A549 (cell line): ENCODE data around the gene HOXC12. TPM values are rescaled to one million over a fixed set of nuclear protein-coding genes. Genes with fewer than 3 reads are reported as not detected.

ENCODE experiments used
- ATAC-seq, 2 experiments: fragments of 200-7000 bp in 1 of 2; fragments of >200 bp in 1 of 2; cut with Nextera tagmentation in 1 of 2; cut with Tn5 transposase in 1 of 2; 3 replicates each; pipeline versions ENCODE4 v1.8.0 to v1.9.1; 2018 to 2020; ENCODE audit warnings: mild to moderate bottlenecking in 1 of 2, moderate library complexity in 1 of 2
- CTCF ChIA-PET: fragments of 300-600 bp; sonication (Branson Sonifier 250); formaldehyde crosslinking; extraction: SDS; loops from one replicate; lab custom pipeline; 2021; ENCODE audit warnings: antibody characterized with exemption, inconsistent platforms; lab: Yijun Ruan, JAX
- POLR2A ChIA-PET: fragments of 350-600 bp; formaldehyde crosslinking; extraction: SDS; loops from one replicate; lab custom pipeline; 2021; ENCODE audit warnings: antibody characterized with exemption, inconsistent platforms; lab: Yijun Ruan, JAX
- DNase-seq, 2 experiments: peaks; one replicate each; pipeline versions ENCODE4 v3.0.0 to v3.0.0-alpha.2; 2011 to 2016; ENCODE audit warnings: low read depth in 1 of 2, low spot score in 1 of 2
- FAIRE-seq: peaks from 2 replicates; lab custom pipeline; 2011; peaks lifted over from hg19 to GRCh38; lab: Jason Lieb, UNC
- H3K27ac ChIP-seq, 2 experiments: fragments of >200 bp; sonication (Bioruptor Twin); formaldehyde crosslinking; 3 replicates each; pipeline ENCODE4 v1.5.1; 2016 to 2017
- H3K4me1 ChIP-seq: fragments of >200 bp; sonication (Bioruptor Twin); formaldehyde crosslinking; 3 replicates; pipeline ENCODE4 v1.6.1; 2016
- H3K4me2 ChIP-seq: fragments of >200 bp; sonication (Bioruptor Twin); formaldehyde crosslinking; 3 replicates; pipeline ENCODE4 v1.6.1; 2016
- H3K4me3 ChIP-seq: fragments of >200 bp; sonication (Bioruptor Twin); formaldehyde crosslinking; 3 replicates; pipeline ENCODE4 v1.5.1; 2016
- H3K9me3 ChIP-seq: fragments of >200 bp; sonication (Bioruptor Twin); formaldehyde crosslinking; 3 replicates; pipeline ENCODE4 v1.6.1; 2016
- ATOH8 ChIP-seq: fragments of 250-450 bp; sonication (Bioruptor Pico); IDR thresholded peaks from 2 replicates; pipeline ENCODE4 v1.5.0; 2020; ENCODE audit warnings: low read depth, mild to moderate bottlenecking, moderate library complexity
- E2F6 ChIP-seq: IDR thresholded peaks from 2 replicates; pipeline ENCODE4 v1.6.1; 2012; ENCODE audit warnings: low read depth, borderline replicate concordance
- ESRRA ChIP-seq: fragments of 150-350 bp; IDR thresholded peaks from 2 replicates; pipeline ENCODE4 v1.6.1; 2014; ENCODE audit warnings: mild to moderate bottlenecking, low read length, borderline replicate concordance
- FOSB ChIP-seq: fragments of 250-450 bp; sonication (Bioruptor Pico); IDR thresholded peaks from 2 replicates; pipeline ENCODE4 v1.5.0; 2020; ENCODE audit warnings: mild to moderate bottlenecking, moderate library complexity
- HES2 ChIP-seq: fragments of >200 bp; sonication (Bioruptor Twin); formaldehyde crosslinking; IDR thresholded peaks from 2 replicates; pipeline ENCODE4 v1.6.1; 2016
- HEYL ChIP-seq: fragments of 250-450 bp; sonication (Bioruptor Pico); IDR thresholded peaks from 2 replicates; pipeline ENCODE4 v1.8.0; 2021; ENCODE audit warnings: mild to moderate bottlenecking, moderate library complexity
- HOXA7 ChIP-seq: fragments of 250-450 bp; sonication (Bioruptor Pico); IDR thresholded peaks from 2 replicates; pipeline ENCODE4 v1.5.0; 2020; ENCODE audit warnings: mild to moderate bottlenecking, moderate library complexity
- HOXB5 ChIP-seq: fragments of 250-450 bp; sonication (Bioruptor Pico); IDR thresholded peaks from 2 replicates; pipeline ENCODE4 v1.5.0; 2020; ENCODE audit warnings: mild to moderate bottlenecking, moderate library complexity
- JUN ChIP-seq, 2 experiments: fragments of >200 bp; sonication (Bioruptor Twin); formaldehyde crosslinking; IDR thresholded peaks; 2 replicates in 1 of 2; 3 replicates in 1 of 2; pipeline ENCODE4 v1.6.1; 2016 to 2017
- PBX3 ChIP-seq: IDR thresholded peaks from 2 replicates; pipeline ENCODE4 v1.6.1; 2012
- PHF8 ChIP-seq: fragments of 200-600 bp; sonication (generic); IDR thresholded peaks from 2 replicates; pipeline ENCODE4 v1.6.1; 2016; ENCODE audit warnings: low read depth, mild to moderate bottlenecking, antibody characterized with exemption, moderate library complexity, borderline replicate concordance
- RAD21 ChIP-seq, 2 experiments: fragments of >200 bp in 1 of 2; sonication (Bioruptor Twin) in 1 of 2; formaldehyde crosslinking in 1 of 2; IDR thresholded peaks in 1 of 2; conservative IDR thresholded peaks in 1 of 2; 2 replicates in 1 of 2; 3 replicates in 1 of 2; pipeline ENCODE4 v1.6.1; 2012 to 2018; ENCODE audit warnings: inconsistent platforms in 1 of 2
- SMC3 ChIP-seq: fragments of >200 bp; sonication (Bioruptor Twin); formaldehyde crosslinking; IDR thresholded peaks from 3 replicates; pipeline ENCODE4 v1.6.1; 2018; ENCODE audit warnings: inconsistent platforms
- SREBF2 ChIP-seq: fragments of 450-650 bp; IDR thresholded peaks from 2 replicates; pipeline ENCODE4 v1.6.1; 2014; ENCODE audit warnings: mild to moderate bottlenecking, moderate library complexity
- USF2 ChIP-seq: fragments of 450-650 bp; IDR thresholded peaks from 2 replicates; pipeline ENCODE4 v1.6.1; 2014; ENCODE audit warnings: antibody characterized with exemption
- ZSCAN20 ChIP-seq: fragments of 250-450 bp; sonication (Bioruptor Pico); IDR thresholded peaks from 2 replicates; pipeline ENCODE4 v1.8.0; 2022; ENCODE audit warnings: mild to moderate bottlenecking, moderate library complexity
- WGBS: methylation state at CpG from one replicate; pipeline ENCODE4 v1.1.6; 2017; ENCODE audit errors: missing lambda C conversion rate; 5-methylcytosine and 5-hydroxymethylcytosine counted together
- polyA plus RNA-seq, 4 experiments: library from polyadenylated mRNA; depleted of rRNA in 3 of 4; stranded (reverse); fragments of >200 nt; fragmentation: RNase III in 1 of 4; extraction: RNeasy Plus Mini Kit Qiagen cat#74134 plus additional on column Dnase treatment in 1 of 4; gene quantifications; 2 replicates in 3 of 4; 3 replicates in 1 of 4; pipeline ENCODE4 v1.2.3, GENCODE V29; 2011 to 2017
- TF ChIP-seq, protein P1 (sequence below): fragments of 200-600 bp; sonication (generic); IDR thresholded peaks from 2 replicates; pipeline ENCODE4 v1.6.1; 2016; ENCODE audit warnings: antibody characterized with exemption, mild to moderate bottlenecking, moderate library complexity
- TF ChIP-seq, protein P2 (sequence below): fragments of 250-450 bp; sonication (Bioruptor Pico); IDR thresholded peaks from 2 replicates; pipeline ENCODE4 v1.5.0; 2021; ENCODE audit warnings: mild to moderate bottlenecking, moderate library complexity, borderline replicate concordance

The HOXC12 gene
- polyA plus RNA-seq, 2 of the 4 experiments (the other 2 are of a cell fraction): not detected

GRCh38 chr12:53999559-54000115 lies 44.9 kb downstream of the HOXC12 start:
- CTCF ChIA-PET: interaction anchor here (1.2 to 28.7 kb wide), 14 partner anchors 8 to 253 kb away, joined by 3 to 1074 read pairs (median 8); partner anchors contain the start of genes HOXC10, HOXC5, HOXC8 and SMUG1
- DNase-seq (peak; percentile 82 to 92), ATAC-seq (peak; percentile 30 to 64; a peak in 5 of 6 replicates), FAIRE-seq (no peak)
- Histone ChIP-seq H3K9me3 (no peaks in the 10 kb centered on the region), H3K4me3 (peak overlapping the region; percentile 83), H3K4me2 (peak overlapping the region; percentile 87), H3K4me1 (peaks cover 14% of the 10 kb centered on the region), H3K27ac (peak overlapping the region; percentile 93 to 96)
- 1% methylated on average over 35 of the region's 35 CpGs for WGBS
- POLR2A ChIA-PET: interaction anchor here (0.6 to 2.2 kb wide), 8 partner anchors 7 to 208 kb away, joined by 3 to 18 read pairs (median 4); partner anchors contain the start of genes HOXC10, HOXC8 and SMUG1
- TF ChIP-seq SREBF2: no peak
- TF ChIP-seq E2F6: 0 out of 2 replicates have a peak, but pooled peaks have one; percentile 12
- TF ChIP-seq SMC3: 0 out of 3 replicates have a peak, but pooled peaks have one; percentile 12
- 0 out of 2 replicates have a peak, but pooled peaks have one; percentile 23 for TF ChIP-seq ZSCAN20 (CRISPR knock-in tag)
- no peak for TF ChIP-seq RAD21 (conservative IDR thresholded peaks at IDR 0.05 in 1 of 2, IDR thresholded peaks at IDR 0.05 in 1 of 2)
- TF ChIP-seq USF2: peak; percentile 94
- TF ChIP-seq HES2: no peak
- 0 out of 2 replicates have a peak, but pooled peaks have one; percentile 42 for TF ChIP-seq HEYL
- TF ChIP-seq HOXB5: peak; percentile 97
- no peak for TF ChIP-seq ESRRA
- TF ChIP-seq, protein P1, sequence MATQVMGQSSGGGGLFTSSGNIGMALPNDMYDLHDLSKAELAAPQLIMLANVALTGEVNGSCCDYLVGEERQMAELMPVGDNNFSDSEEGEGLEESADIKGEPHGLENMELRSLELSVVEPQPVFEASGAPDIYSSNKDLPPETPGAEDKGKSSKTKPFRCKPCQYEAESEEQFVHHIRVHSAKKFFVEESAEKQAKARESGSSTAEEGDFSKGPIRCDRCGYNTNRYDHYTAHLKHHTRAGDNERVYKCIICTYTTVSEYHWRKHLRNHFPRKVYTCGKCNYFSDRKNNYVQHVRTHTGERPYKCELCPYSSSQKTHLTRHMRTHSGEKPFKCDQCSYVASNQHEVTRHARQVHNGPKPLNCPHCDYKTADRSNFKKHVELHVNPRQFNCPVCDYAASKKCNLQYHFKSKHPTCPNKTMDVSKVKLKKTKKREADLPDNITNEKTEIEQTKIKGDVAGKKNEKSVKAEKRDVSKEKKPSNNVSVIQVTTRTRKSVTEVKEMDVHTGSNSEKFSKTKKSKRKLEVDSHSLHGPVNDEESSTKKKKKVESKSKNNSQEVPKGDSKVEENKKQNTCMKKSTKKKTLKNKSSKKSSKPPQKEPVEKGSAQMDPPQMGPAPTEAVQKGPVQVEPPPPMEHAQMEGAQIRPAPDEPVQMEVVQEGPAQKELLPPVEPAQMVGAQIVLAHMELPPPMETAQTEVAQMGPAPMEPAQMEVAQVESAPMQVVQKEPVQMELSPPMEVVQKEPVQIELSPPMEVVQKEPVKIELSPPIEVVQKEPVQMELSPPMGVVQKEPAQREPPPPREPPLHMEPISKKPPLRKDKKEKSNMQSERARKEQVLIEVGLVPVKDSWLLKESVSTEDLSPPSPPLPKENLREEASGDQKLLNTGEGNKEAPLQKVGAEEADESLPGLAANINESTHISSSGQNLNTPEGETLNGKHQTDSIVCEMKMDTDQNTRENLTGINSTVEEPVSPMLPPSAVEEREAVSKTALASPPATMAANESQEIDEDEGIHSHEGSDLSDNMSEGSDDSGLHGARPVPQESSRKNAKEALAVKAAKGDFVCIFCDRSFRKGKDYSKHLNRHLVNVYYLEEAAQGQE: 0 out of 2 replicates have a peak, but pooled peaks have one; percentile 14
- TF ChIP-seq, protein P2, sequence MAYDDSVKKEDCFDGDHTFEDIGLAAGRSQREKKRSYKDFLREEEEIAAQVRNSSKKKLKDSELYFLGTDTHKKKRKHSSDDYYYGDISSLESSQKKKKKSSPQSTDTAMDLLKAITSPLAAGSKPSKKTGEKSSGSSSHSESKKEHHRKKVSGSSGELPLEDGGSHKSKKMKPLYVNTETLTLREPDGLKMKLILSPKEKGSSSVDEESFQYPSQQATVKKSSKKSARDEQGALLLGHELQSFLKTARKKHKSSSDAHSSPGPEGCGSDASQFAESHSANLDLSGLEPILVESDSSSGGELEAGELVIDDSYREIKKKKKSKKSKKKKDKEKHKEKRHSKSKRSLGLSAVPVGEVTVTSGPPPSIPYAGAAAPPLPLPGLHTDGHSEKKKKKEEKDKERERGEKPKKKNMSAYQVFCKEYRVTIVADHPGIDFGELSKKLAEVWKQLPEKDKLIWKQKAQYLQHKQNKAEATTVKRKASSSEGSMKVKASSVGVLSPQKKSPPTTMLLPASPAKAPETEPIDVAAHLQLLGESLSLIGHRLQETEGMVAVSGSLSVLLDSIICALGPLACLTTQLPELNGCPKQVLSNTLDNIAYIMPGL (CRISPR knock-in tag): peak; percentile 73; the same call in 1 of the 2 replicates
- TF ChIP-seq ATOH8 (CRISPR knock-in tag): no peak
- TF ChIP-seq JUN (IDR thresholded peaks at IDR 0.05): peak in 1 of 2 experiments; percentile 41; a peak in 1 of 5 replicates
- TF ChIP-seq HOXA7 (CRISPR knock-in tag): no peak
- no peak for TF ChIP-seq FOSB (CRISPR knock-in tag)
- TF ChIP-seq PBX3: peak; percentile 79
- 0 out of 2 replicates have a peak, but pooled peaks have one; percentile 14 for TF ChIP-seq PHF8
- TF ChIP-seq, all 56 proteins: peak for 11
